Mesodermal cell (in vitro differentiated cells): ENCODE data around the gene ARHGAP32.
"Not testable (repeated sequence)": the region's sequence is repeated elsewhere in the genome, so short reads cannot be mapped to it uniquely, and the experiment has no call there.

Experiments
- H3K27ac ChIP-seq: 2 replicates; pipeline ENCODE4 v1.7.0; 2013; ENCODE audit warnings: mild to moderate bottlenecking, low read depth, low read length, moderate library complexity; ENCODE audit not compliant: severe bottlenecking
- H3K36me3 ChIP-seq: 2 replicates; pipeline ENCODE4 v1.7.1; 2013; ENCODE audit warnings: mild to moderate bottlenecking, low read length, moderate library complexity; ENCODE audit not compliant: control insufficient read depth, insufficient read depth
- H3K4me1 ChIP-seq: one replicate; pipeline ENCODE4 v1.7.1; 2013; ENCODE audit warnings: mild to moderate bottlenecking, low read length; ENCODE audit not compliant: insufficient read depth, control insufficient read depth, poor library complexity, severe bottlenecking
- H3K4me3 ChIP-seq: 2 replicates; pipeline ENCODE4 v1.7.0; 2013; ENCODE audit warnings: low read length, control low read depth, mild to moderate bottlenecking; ENCODE audit not compliant: insufficient read depth, poor library complexity, severe bottlenecking; ENCODE audit errors: extremely low read depth
- H3K9me3 ChIP-seq: 2 replicates; pipeline ENCODE4 v1.7.1; 2013; ENCODE audit warnings: mild to moderate bottlenecking, low read length, moderate library complexity; ENCODE audit not compliant: control insufficient read depth
- WGBS, 2 experiments: methylation state at CpG; one replicate each; pipeline ENCODE4 v1.1.5; 2013; ENCODE audit warnings: missing lambda C conversion rate in 2 of 2; ENCODE audit not compliant: insufficient coverage in 2 of 2; 5-methylcytosine and 5-hydroxymethylcytosine counted together

ARHGAP32 gene

DNA sequence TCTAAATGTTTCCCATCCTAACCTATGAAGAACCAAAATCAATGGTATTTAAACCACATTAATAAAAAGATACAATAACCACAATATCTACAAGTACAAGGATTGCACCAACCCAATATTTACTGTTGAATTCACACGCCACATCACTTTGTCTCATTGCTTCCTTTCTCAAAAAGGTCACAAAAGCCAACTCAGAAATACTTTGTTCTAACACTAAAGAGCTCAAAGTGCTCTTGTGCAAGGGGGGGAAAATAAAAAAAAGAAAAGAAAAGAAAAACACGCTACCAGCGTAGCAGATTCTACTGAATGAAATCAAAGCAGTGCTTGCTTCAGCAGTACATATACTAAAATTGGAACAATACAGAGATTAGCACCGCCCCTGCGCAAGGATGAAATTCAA is 10.5 kb upstream of the ARHGAP32 start:
- Histone ChIP-seq H3K4me3 (no peak overlapping the region), H3K4me1 (no peaks in the 10 kb centered on the region), H3K27ac (no peak overlapping the region), H3K9me3 (peaks cover 13% of the 10 kb centered on the region), H3K36me3 (peaks cover 5% of the 10 kb centered on the region)
- WGBS, 2 experiments = 44 to 50% methylated on average over 2 of the region's 5 CpGs

GRCh38 chr11:129195682-129196081 is 3.6 kb upstream of the ARHGAP32 start:
- Histone ChIP-seq H3K9me3 (peaks cover 13% of the 10 kb centered on the region), H3K4me1 (peaks cover 8% of the 10 kb centered on the region), H3K4me3 (no peak overlapping the region), H3K36me3 (peaks cover 5% of the 10 kb centered on the region), H3K27ac (no peak overlapping the region)
- 83 to 93% methylated on average over 3 to 5 of the region's 6 CpGs for WGBS, 2 experiments

DNA sequence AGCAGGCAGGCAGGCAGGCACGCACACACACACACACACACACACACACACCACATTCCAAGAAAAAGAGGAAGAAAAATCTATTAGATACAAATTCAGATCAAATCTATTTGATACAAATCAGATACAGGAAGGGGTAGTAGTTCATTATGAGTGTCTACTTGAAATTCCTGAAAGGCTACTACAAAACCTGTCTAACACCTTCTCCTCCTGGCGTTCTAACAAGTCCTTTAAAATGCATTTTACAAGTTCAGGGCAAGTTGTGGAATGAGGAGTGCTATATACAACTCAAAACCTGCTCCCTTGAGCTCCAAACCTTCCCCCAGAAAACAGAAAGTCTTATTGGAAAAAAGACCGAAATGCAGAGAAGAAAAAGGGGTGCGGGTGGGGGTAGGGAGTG is 476 bp downstream of the ARHGAP32 start:
- Histone ChIP-seq H3K27ac (no peak overlapping the region), H3K4me3 (no peak overlapping the region), H3K9me3 (no peaks in the 10 kb centered on the region), H3K36me3 (no peaks in the 10 kb centered on the region), H3K4me1 (peaks cover 8% of the 10 kb centered on the region)
- no CpG with 5 or more reads among the region's 4 CpGs for WGBS, 2 experiments

DNA sequence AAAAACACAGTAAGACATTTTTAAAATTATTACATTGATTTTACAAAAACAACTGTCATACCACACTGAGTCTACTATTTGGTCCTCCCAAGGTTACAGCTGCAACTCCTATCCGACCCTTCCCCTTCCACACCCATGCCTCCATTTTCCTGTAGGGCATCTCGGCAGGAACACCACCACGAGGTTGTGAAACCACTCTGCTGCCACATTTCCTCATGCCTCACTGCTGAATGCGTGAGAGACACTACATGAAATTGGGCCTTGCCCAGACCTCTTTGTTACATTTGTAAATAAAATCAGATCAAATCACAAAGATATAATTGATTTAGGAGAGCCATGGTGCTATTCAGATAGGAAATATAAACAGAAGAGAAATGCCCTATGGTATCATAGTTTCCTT is 2.0 kb downstream of the ARHGAP32 start:
- Histone ChIP-seq H3K36me3 (no peaks in the 10 kb centered on the region), H3K4me1 (peaks cover 8% of the 10 kb centered on the region), H3K9me3 (no peaks in the 10 kb centered on the region), H3K27ac (no peak overlapping the region), H3K4me3 (no peak overlapping the region)
- 81 to 83% methylated on average over 3 of the region's 4 CpGs for WGBS, 2 experiments

DNA sequence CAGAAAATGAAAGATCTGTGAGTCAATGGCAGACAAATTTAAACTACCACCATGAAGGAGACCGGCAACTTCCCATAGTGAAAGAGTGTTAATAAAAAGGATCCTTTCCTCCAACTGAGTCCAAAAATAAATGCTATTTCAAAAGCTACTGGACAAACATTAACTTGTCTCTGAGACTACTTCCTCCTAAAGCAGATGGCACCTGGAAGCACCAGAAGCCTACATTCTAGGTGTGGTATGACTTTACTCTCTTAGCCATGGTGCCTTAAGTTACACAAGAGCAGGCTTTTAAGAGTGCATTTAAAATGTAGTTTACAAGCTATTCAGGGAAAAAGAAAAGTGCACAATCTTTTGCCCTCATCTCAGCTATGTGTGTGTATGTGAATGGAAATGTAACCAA is 2.5 kb downstream of the ARHGAP32 start:
- Histone ChIP-seq H3K9me3 (no peaks in the 10 kb centered on the region), H3K4me1 (peaks cover 8% of the 10 kb centered on the region), H3K36me3 (no peaks in the 10 kb centered on the region), H3K4me3 (no peak overlapping the region), H3K27ac (no peak overlapping the region)
- no CpG with 5 or more reads among the region's 1 CpG for WGBS, 2 experiments

DNA sequence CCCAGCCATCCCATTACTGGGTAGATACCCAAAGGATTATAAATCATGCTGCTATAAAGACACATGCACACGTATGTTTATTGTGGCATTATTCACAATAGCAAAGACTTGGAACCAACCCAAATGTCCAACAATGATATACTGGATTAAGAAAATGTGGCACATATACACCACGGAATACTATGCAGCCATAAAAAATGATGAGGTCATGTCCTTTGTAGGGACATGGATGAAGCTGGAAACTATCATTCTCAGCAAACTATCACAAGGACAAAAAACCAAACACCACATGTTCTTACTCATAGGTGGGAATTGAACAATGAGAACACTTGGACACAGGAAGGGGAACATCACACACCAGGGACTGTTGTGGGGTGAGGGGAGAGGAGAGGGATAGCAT is 7.0 kb downstream of the ARHGAP32 start:
- not testable (repeated sequence) for H3K4me3 ChIP-seq, H3K9me3 ChIP-seq, H3K36me3 ChIP-seq, H3K4me1 ChIP-seq, H3K27ac ChIP-seq
- WGBS, 2 experiments = no CpG with 5 or more reads among the region's 2 CpGs

DNA sequence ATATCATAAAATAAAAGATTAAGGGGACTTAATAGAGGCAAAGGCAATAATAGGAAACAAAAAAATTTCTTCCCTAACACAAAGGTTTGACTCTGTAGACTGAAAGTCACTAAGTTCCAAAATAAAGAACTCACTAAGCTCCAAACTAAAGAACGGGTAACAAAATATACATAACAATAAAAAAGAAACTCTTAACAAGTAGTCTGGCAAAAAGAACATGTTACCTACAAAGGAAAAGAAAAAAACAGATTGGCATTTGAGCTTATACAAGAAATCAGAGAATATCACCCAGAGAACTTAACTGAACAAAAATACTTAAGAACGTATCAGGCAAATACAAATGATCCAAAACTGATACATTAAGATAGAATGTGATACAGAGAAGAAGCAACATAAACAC is 7.5 kb downstream of the ARHGAP32 start:
- Histone ChIP-seq H3K9me3 (no peaks in the 10 kb centered on the region), H3K27ac (no peak overlapping the region), H3K4me1 (no peaks in the 10 kb centered on the region), H3K4me3 (no peak overlapping the region), H3K36me3 (no peaks in the 10 kb centered on the region)
- WGBS, 2 experiments = 80% methylated on average over 1 of the region's 2 CpGs; no CpG with 5 or more reads in 1 of the 2 experiments

GRCh38 chr11:129167315-129167714 is 24.8 kb downstream of the ARHGAP32 start:
- Histone ChIP-seq H3K36me3 (no peaks in the 10 kb centered on the region), H3K4me3 (no peak overlapping the region), H3K4me1 (no peaks in the 10 kb centered on the region), H3K27ac (no peak overlapping the region), H3K9me3 (no peaks in the 10 kb centered on the region)
- no CpG with 5 or more reads among the region's 1 CpG for WGBS, 2 experiments

DNA sequence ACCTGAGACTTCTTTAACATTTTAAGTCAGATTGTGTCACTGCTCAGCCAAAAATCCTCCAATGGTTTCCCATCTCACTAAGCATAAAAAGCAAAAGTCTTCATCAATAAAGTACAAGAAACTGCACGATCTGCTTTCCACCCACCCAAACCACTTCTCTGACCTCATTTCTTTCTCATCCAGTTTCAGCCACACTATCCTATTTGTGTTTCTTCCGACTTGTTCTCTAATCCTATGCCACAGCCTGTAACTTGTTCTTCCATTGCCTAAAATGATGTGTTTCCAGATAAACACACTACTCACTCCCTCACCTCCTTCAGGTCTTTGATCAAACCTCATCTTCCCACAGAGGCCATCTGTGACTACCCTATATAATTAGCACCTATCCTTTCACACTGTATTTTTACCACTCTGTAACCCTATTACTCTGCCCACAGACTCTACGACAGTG is 28.4 kb downstream of the ARHGAP32 start:
- H3K4me3 ChIP-seq = no peak overlapping the region
- WGBS, 2 experiments = 87 to 100% methylated on average over 2 of the region's 3 CpGs
- H3K9me3 ChIP-seq = no peaks in the 10 kb centered on the region
- H3K27ac ChIP-seq = no peak overlapping the region
- H3K4me1 ChIP-seq = no peaks in the 10 kb centered on the region
- no peaks in the 10 kb centered on the region for H3K36me3 ChIP-seq

DNA sequence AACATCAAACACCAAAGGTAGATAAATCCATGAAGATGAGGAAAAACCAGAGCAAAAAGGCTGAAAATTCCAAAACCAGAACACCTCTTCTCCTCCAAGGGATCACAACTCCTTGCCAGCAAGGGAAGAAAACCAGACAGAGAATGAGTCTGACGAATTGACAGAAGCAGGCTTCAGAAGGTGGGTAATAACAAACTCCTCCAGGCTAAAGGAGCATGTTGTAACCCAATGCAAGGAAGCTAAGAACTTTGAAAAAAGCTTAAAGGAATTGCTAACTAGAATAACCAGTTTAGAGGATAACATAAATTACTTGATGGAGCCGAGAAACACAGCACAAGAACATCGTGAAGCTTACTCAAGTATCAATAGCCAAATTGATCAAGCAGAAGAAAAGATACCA is 35.0 kb downstream of the ARHGAP32 start:
- 100% methylated on average over 1 of the region's 3 CpGs; no CpG with 5 or more reads in 1 of the 2 experiments for WGBS, 2 experiments

GRCh38 chr11:129155745-129156144 is 36.4 kb downstream of the ARHGAP32 start:
- Histone ChIP-seq H3K27ac (no peak overlapping the region), H3K4me1 (no peaks in the 10 kb centered on the region), H3K36me3 (peaks cover 6% of the 10 kb centered on the region), H3K9me3 (peaks cover 11% of the 10 kb centered on the region), H3K4me3 (no peak overlapping the region)
- WGBS, 2 experiments = 93% methylated on average over 9 of the region's 9 CpGs

More for the DNA sequence above, 35.0 kb downstream of the ARHGAP32 start:
- not testable (repeated sequence) for H3K4me3 ChIP-seq, H3K36me3 ChIP-seq, H3K4me1 ChIP-seq, H3K9me3 ChIP-seq, H3K27ac ChIP-seq
